Endometrial microvascular endothelial cells (primary cell): ENCODE data around the gene BMAL2. TPM values are rescaled to one million over a fixed set of nuclear protein-coding genes. Genes with fewer than 3 reads are reported as not detected.

Experiments used
- in situ Hi-C: cut with HindIII; loops from 2 replicates; pipeline ENCODE4 v1.10.0; 2017; ENCODE audit warnings: low sequenced_read_pairs, low pct_unique_long_range_greater_than_20kb; ENCODE audit errors: inconsistent ontology term
- total RNA-seq: library from RNA; depleted of rRNA; stranded (reverse); fragments of >200 nt; gene quantifications from one replicate; pipeline ENCODE4 v1.2.3, GENCODE V29; 2015; ENCODE audit errors: inconsistent ontology term

BMAL2 gene
- total RNA-seq, 1 donor from 2014 or later: 67.1 TPM

GRCh38 chr12:27344246-27344645 is 11.6 kb downstream of the BMAL2 start:
- in situ Hi-C loops: no loop called here

GRCh38 chr12:27344760-27345159 is 12.1 kb downstream of the BMAL2 start:
- in situ Hi-C loops: no loop called here

GRCh38 chr12:27345376-27345775 is 12.7 kb downstream of the BMAL2 start:
- in situ Hi-C loops: no loop called here

- in situ Hi-C loops: no loop called here
These were observed 15.1 kb downstream of the BMAL2 start for GRCh38 chr12:27347779-27348178.

GRCh38 chr12:27351476-27351875 is 18.8 kb downstream of the BMAL2 start:
- in situ Hi-C loops: no loop called here

- in situ Hi-C loops: no loop called here
These were observed 22.9 kb downstream of the BMAL2 start for GRCh38 chr12:27355486-27355885.

- in situ Hi-C loops: no loop called here
These were observed 23.3 kb downstream of the BMAL2 start for GRCh38 chr12:27355979-27356378.

GRCh38 chr12:27359578-27360340 is 27.1 kb downstream of the BMAL2 start:
- in situ Hi-C loops: no loop called here

- in situ Hi-C loops: no loop called here
These were observed 28.7 kb downstream of the BMAL2 start for GRCh38 chr12:27361372-27361771.

GRCh38 chr12:27366621-27367020 is 34.0 kb downstream of the BMAL2 start:
- in situ Hi-C loops: no loop called here

- in situ Hi-C loops: no loop called here
These were observed 34.4 kb downstream of the BMAL2 start for GRCh38 chr12:27367078-27367477.

- in situ Hi-C loops: no loop called here
These were observed 49.6 kb downstream of the BMAL2 start for GRCh38 chr12:27382171-27382795.

Other genes with a start within 250 kb of the BMAL2 start
- gene STK38L, start 88.5 kb upstream of the BMAL2 start, total RNA-seq: 20.3 TPM
- not detected for gene SMCO2, start 113.9 kb downstream of the BMAL2 start, total RNA-seq
- 111 TPM for gene PPFIBP1, start 191.4 kb downstream of the BMAL2 start, total RNA-seq